H1 (cell line): Measurements from ENCODE around the gene ACYP2. TPM values are rescaled to one million over a fixed set of nuclear protein-coding genes. Genes with fewer than 3 reads are reported as not detected.

ENCODE experiments used
- CTCF ChIA-PET: fragments of 300-600 bp; sonication (Branson Sonifier 250); formaldehyde crosslinking; loops from one replicate; lab custom pipeline; 2021; ENCODE audit not compliant: partially characterized antibody; lab: Charles Lee
- POLR2A ChIA-PET: fragments of 300-600 bp; sonication (Branson Sonifier 250); formaldehyde crosslinking; loops from one replicate; lab custom pipeline; 2021; ENCODE audit warnings: inconsistent platforms; ENCODE audit not compliant: partially characterized antibody; lab: Charles Lee
- DNase-seq, 2 experiments: peaks; one replicate each; pipeline versions ENCODE4 v3.0.0 to v3.0.0-alpha.2; 2010 to 2022; ENCODE audit warnings: low spot score in 2 of 2, low read depth in 1 of 2, mixed read lengths in 1 of 2
- FAIRE-seq: peaks from 2 replicates; lab custom pipeline; 2011; peaks lifted over from hg19 to GRCh38; lab: Jason Lieb, UNC
- H2AFZ ChIP-seq: 2 replicates; pipeline ENCODE4 v1.8.1; 2012; ENCODE audit warnings: low read length, inconsistent platforms
- H2AK5ac ChIP-seq: 2 replicates; pipeline ENCODE4 v1.6.1; 2013; ENCODE audit warnings: low read depth, low read length
- H2BK120ac ChIP-seq: replicated peaks from 2 replicates; pipeline ENCODE3; 2013; ENCODE audit warnings: low read depth, low read length, inconsistent platforms
- H2BK12ac ChIP-seq: 2 replicates; pipeline ENCODE4 v1.6.1; 2013; ENCODE audit warnings: low read depth, low read length
- H2BK15ac ChIP-seq: 2 replicates; pipeline ENCODE4 v1.6.1; 2013; ENCODE audit warnings: low read length
- H2BK20ac ChIP-seq: 2 replicates; pipeline ENCODE4 v1.6.1; 2013; ENCODE audit warnings: low read length
- H2BK5ac ChIP-seq: 2 replicates; pipeline ENCODE4 v1.6.1; 2013; ENCODE audit warnings: low read depth, low read length
- H3K14ac ChIP-seq: 2 replicates; pipeline ENCODE4 v1.6.1; 2013; ENCODE audit warnings: inconsistent platforms; ENCODE audit not compliant: insufficient read length
- H3K18ac ChIP-seq: 2 replicates; pipeline ENCODE4 v1.6.1; 2013; ENCODE audit warnings: low read length; ENCODE audit errors: extremely low read depth
- H3K23ac ChIP-seq: 2 replicates; pipeline ENCODE4 v1.6.1; 2013; ENCODE audit warnings: inconsistent platforms; ENCODE audit not compliant: insufficient read length
- H3K23me2 ChIP-seq: 2 replicates; pipeline ENCODE4 v1.6.1; 2013; ENCODE audit warnings: low read depth, low read length
- H3K27ac ChIP-seq: 2 replicates; pipeline ENCODE4 v1.6.1; 2011; ENCODE audit warnings: low read depth, low read length, inconsistent platforms
- H3K27me3 ChIP-seq, 4 experiments: replicated peaks in 1 of 4; 1 replicate in 1 of 4; 2 replicates in 3 of 4; pipeline versions ENCODE4 v1.6.1 to v1.8.1; 2011 to 2013; ENCODE audit warnings: low read length in 3 of 4, mild to moderate bottlenecking in 3 of 4, inconsistent platforms in 2 of 4, mixed read lengths in 2 of 4, moderate library complexity in 1 of 4; ENCODE audit not compliant: control insufficient read depth in 3 of 4, insufficient read depth in 3 of 4; ENCODE audit errors: extremely low read depth in 1 of 4
- H3K36me3 ChIP-seq, 4 experiments: 2 replicates each; pipeline versions ENCODE4 v1.6.1 to v1.8.1; 2011 to 2013; ENCODE audit warnings: mild to moderate bottlenecking in 4 of 4, low read length in 3 of 4, moderate library complexity in 2 of 4, control low read depth in 1 of 4, inconsistent platforms in 1 of 4; ENCODE audit not compliant: insufficient read depth in 4 of 4, control insufficient read depth in 2 of 4
- H3K4ac ChIP-seq: replicated peaks from 2 replicates; pipeline ENCODE3; 2013; ENCODE audit warnings: low read length, low read depth, mixed read lengths, inconsistent platforms; ENCODE audit not compliant: insufficient read length
- H3K4me1 ChIP-seq, 4 experiments: replicated peaks in 1 of 4; 1 replicate in 1 of 4; 2 replicates in 3 of 4; pipeline versions ENCODE4 v1.6.1 to v1.8.1; 2011 to 2013; ENCODE audit warnings: low read length in 3 of 4, inconsistent platforms in 2 of 4, mixed read lengths in 1 of 4; ENCODE audit not compliant: insufficient read depth in 4 of 4, control insufficient read depth in 3 of 4
- H3K4me2 ChIP-seq, 2 experiments: 2 replicates each; pipeline versions ENCODE4 v1.6.1 to v1.8.1; 2011 to 2013; ENCODE audit warnings: low read depth in 2 of 2, low read length in 2 of 2, control low read depth in 1 of 2, inconsistent platforms in 1 of 2, mild to moderate bottlenecking in 1 of 2; ENCODE audit not compliant: insufficient read depth in 1 of 2
- H3K4me3 ChIP-seq, 4 experiments: fragments of 200-600, 300-600 bp in 1 of 4; sonication (generic), shearing (Covaris generic), sonication (Bioruptor Twin) in 1 of 4; 2 replicates each; pipeline versions ENCODE4 v1.5.1 to v1.8.1; 2011 to 2016; ENCODE audit warnings: low read length in 4 of 4, low read depth in 3 of 4, control low read depth in 2 of 4, inconsistent platforms in 2 of 4, mild to moderate bottlenecking in 2 of 4, mixed read lengths in 1 of 4, moderate library complexity in 1 of 4; ENCODE audit not compliant: insufficient read depth in 2 of 4; ENCODE audit errors: extremely low read depth in 1 of 4
- H3K56ac ChIP-seq: replicated peaks from 2 replicates; pipeline ENCODE3; 2013; ENCODE audit warnings: low read depth, mild to moderate bottlenecking, mixed read lengths, low read length, inconsistent platforms; ENCODE audit not compliant: insufficient read length
- H3K79me1 ChIP-seq: 2 replicates; pipeline ENCODE4 v1.6.1; 2013; ENCODE audit warnings: low read depth, low read length, control low read depth
- H3K79me2 ChIP-seq, 2 experiments: 2 replicates each; pipeline versions ENCODE4 v1.6.1 to v1.8.1; 2012 to 2013; ENCODE audit warnings: low read length in 2 of 2, mild to moderate bottlenecking in 2 of 2, inconsistent platforms in 1 of 2; ENCODE audit not compliant: insufficient read depth in 2 of 2, control insufficient read depth in 1 of 2
- H3K9ac ChIP-seq, 4 experiments: replicated peaks in 1 of 4; 1 replicate in 1 of 4; 2 replicates in 3 of 4; pipeline versions ENCODE4 v1.6.1 to v1.8.1; 2011 to 2013; ENCODE audit warnings: low read depth in 3 of 4, low read length in 3 of 4, control low read depth in 2 of 4, mild to moderate bottlenecking in 2 of 4, moderate library complexity in 2 of 4, inconsistent platforms in 1 of 4; ENCODE audit errors: extremely low read depth in 1 of 4
- H3K9me3 ChIP-seq, 2 experiments: 2 replicates each; pipeline versions ENCODE4 v1.6.1 to v1.8.1; 2012 to 2013; ENCODE audit warnings: mild to moderate bottlenecking in 2 of 2, moderate library complexity in 2 of 2, control low read depth in 1 of 2, inconsistent platforms in 1 of 2, low read depth in 1 of 2, low read length in 1 of 2, mixed read lengths in 1 of 2; ENCODE audit not compliant: insufficient read depth in 2 of 2
- H4K20me1 ChIP-seq, 2 experiments: replicated peaks in 1 of 2; 2 replicates each; pipeline versions ENCODE3 to v1.8.1; 2011 to 2013; ENCODE audit warnings: inconsistent platforms in 2 of 2, low read length in 2 of 2, mild to moderate bottlenecking in 1 of 2; ENCODE audit not compliant: insufficient read depth in 2 of 2, control insufficient read depth in 1 of 2
- H4K5ac ChIP-seq: 2 replicates; pipeline ENCODE4 v1.6.1; 2013; ENCODE audit warnings: low read length, low read depth, mixed read lengths, inconsistent platforms; ENCODE audit not compliant: insufficient read length
- H4K8ac ChIP-seq: 2 replicates; pipeline ENCODE4 v1.8.0; 2013; ENCODE audit warnings: mild to moderate bottlenecking, moderate library complexity, low read length, inconsistent platforms; ENCODE audit not compliant: insufficient read depth; ENCODE audit errors: extremely low read depth
- H4K91ac ChIP-seq: replicated peaks from 2 replicates; pipeline ENCODE3; 2013; ENCODE audit warnings: low read length, mixed read lengths, inconsistent platforms; ENCODE audit not compliant: insufficient read length
- ATF3 ChIP-seq: IDR thresholded peaks from 2 replicates; pipeline ENCODE4 v1.6.1; 2011; ENCODE audit warnings: low read depth, mild to moderate bottlenecking, low read length; ENCODE audit not compliant: insufficient read depth
- CBX5 ChIP-seq: fragments of 300-800, 300-1000 bp; sonication (generic); IDR thresholded peaks from 2 replicates; pipeline ENCODE4 v1.7.1; 2016; ENCODE audit warnings: antibody characterized with exemption, low read length, low read depth
- CTBP2 ChIP-seq: IDR thresholded peaks from 2 replicates; pipeline ENCODE4 v1.7.0; 2011; ENCODE audit warnings: borderline replicate concordance, mild to moderate bottlenecking, moderate library complexity, mixed read lengths, low read length; ENCODE audit not compliant: insufficient read depth, insufficient read length
- GABPA ChIP-seq: IDR thresholded peaks from 2 replicates; pipeline ENCODE4 v1.6.1; 2011; ENCODE audit warnings: mild to moderate bottlenecking, low read length, moderate library complexity, borderline replicate concordance; ENCODE audit not compliant: insufficient read depth
- POU5F1 ChIP-seq: IDR thresholded peaks from 2 replicates; pipeline ENCODE4 v1.6.1; 2011; ENCODE audit warnings: low read depth, mild to moderate bottlenecking, low read length, moderate library complexity
- RAD21 ChIP-seq, 2 experiments: IDR thresholded peaks in 1 of 2; conservative IDR thresholded peaks in 1 of 2; 2 replicates each; pipeline ENCODE4 v1.6.1; 2011; ENCODE audit warnings: low read depth in 2 of 2, low read length in 2 of 2, improper control_type of control experiment in 1 of 2, inconsistent platforms in 1 of 2, mild to moderate bottlenecking in 1 of 2, moderate library complexity in 1 of 2
- RNF2 ChIP-seq: fragments of 200-900, 300-1000 bp; sonication (generic); IDR thresholded peaks from 2 replicates; pipeline ENCODE4 v1.7.1; 2016; ENCODE audit warnings: borderline replicate concordance, low read depth, mild to moderate bottlenecking, antibody characterized with exemption, low read length; ENCODE audit not compliant: poor library complexity, severe bottlenecking; ENCODE audit errors: missing control alignments
- SAP30 ChIP-seq: fragments of 300-600 bp; sonication (generic); IDR thresholded peaks from 2 replicates; pipeline ENCODE4 v1.7.1; 2012; ENCODE audit warnings: low read length, moderate library complexity, mild to moderate bottlenecking, inconsistent platforms; ENCODE audit not compliant: insufficient read depth, insufficient replicate concordance
- SIRT6 ChIP-seq: IDR thresholded peaks from one replicate; pipeline ENCODE4 v1.7.1; 2012; ENCODE audit warnings: low read length, inconsistent platforms
- SP1 ChIP-seq: IDR thresholded peaks from 2 replicates; pipeline ENCODE4 v1.6.1; 2011; ENCODE audit warnings: low read depth, low read length
- SP4 ChIP-seq: IDR thresholded peaks from 2 replicates; pipeline ENCODE4 v1.6.1; 2012; ENCODE audit warnings: low read length, inconsistent platforms
- SRF ChIP-seq: IDR thresholded peaks from 2 replicates; pipeline ENCODE4 v1.6.1; 2011; ENCODE audit warnings: mild to moderate bottlenecking, low read depth, low read length, moderate library complexity
- ZNF274 ChIP-seq: IDR thresholded peaks from 2 replicates; pipeline ENCODE4 v1.7.0; 2012; ENCODE audit warnings: low read length, borderline replicate concordance; ENCODE audit errors: extremely low read depth
- WGBS, 2 experiments: shearing (Covaris generic) in 1 of 2; methylation state at CpG; one replicate each; pipeline versions ENCODE4 v1.1.6 to v1.1.7; 2013 to 2015; ENCODE audit warnings: low lambda C conversion rate in 2 of 2, mixed read lengths in 2 of 2, inconsistent platforms in 1 of 2, low coverage in 1 of 2, missing lambda C conversion rate in 1 of 2; ENCODE audit not compliant: insufficient replicate concordance in 2 of 2, insufficient coverage in 1 of 2, insufficient read length in 1 of 2; ENCODE audit errors: extremely low coverage in 1 of 2, missing lambda C conversion rate in 1 of 2; 5-methylcytosine and 5-hydroxymethylcytosine counted together
- polyA plus RNA-seq, 7 experiments: library from polyadenylated mRNA; depleted of rRNA in 3 of 7; stranded (reverse) in 5 of 7; unstranded in 2 of 7; fragments of >200 nt in 5 of 7; fragments of 200-250 nt in 2 of 7; gene quantifications; 1 replicate in 5 of 7; 2 replicates in 1 of 7; 4 replicates in 1 of 7; pipeline versions ENCODE4 v1.2.1 to v1.2.3, GENCODE V29; 2011 to 2013; ENCODE audit warnings: missing spikeins in 2 of 7, mixed read lengths in 2 of 7
- total RNA-seq: library from RNA; stranded (reverse); fragmentation: NEBNext Ultra II Directional; extraction: Animal tissue kit (Norgen Biotek cat#: 25700); gene quantifications from 2 replicates; pipeline ENCODE4 v1.2.1, GENCODE V29; 2021

The ACYP2 gene
- total and polyA plus RNA-seq, 2 of the 8 experiments (the other 6 are each of a cell fraction or from before 2014, with no cell fraction given), result 3.4 to 4.4 TPM

DNA sequence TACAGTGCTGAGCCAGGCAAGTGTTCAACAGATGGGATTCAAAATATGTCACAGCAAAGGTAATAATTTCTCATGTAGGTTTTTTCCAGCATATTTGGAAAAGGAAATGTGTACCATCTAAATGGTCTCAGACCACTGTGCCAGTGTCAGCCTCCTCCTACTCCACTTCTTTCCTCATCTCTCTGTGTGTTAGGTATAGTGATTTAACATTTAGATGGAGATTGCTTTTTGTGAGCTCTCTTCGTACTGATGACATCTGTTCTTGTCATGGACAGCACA lies 221.5 kb downstream of the ACYP2 start:
- H2BK15ac ChIP-seq, result no peak overlapping the region
- H2AFZ ChIP-seq, result peak overlapping the region; percentile 9; the same call in 1 of the 2 replicates
- H2BK5ac ChIP-seq, result no peak overlapping the region
- H4K5ac ChIP-seq, result no peak overlapping the region
- no peak overlapping the region for H2BK20ac ChIP-seq
- H3K18ac ChIP-seq, result no peak overlapping the region
- H4K91ac ChIP-seq, result no peak overlapping the region
- DNase-seq (no peak), FAIRE-seq (no peak)
- H2BK120ac ChIP-seq, result no peak overlapping the region
- 91% methylated on average over 1 of the region's 1 CpG; no CpG with 5 or more reads in 1 of the 2 experiments for WGBS, 2 experiments
- no peak overlapping the region for H2BK12ac ChIP-seq
- H3K4ac ChIP-seq, result no peak overlapping the region
- no peak overlapping the region for H2AK5ac ChIP-seq
- H3K23me2 ChIP-seq, result no peaks in the 10 kb centered on the region
- no peaks in the 10 kb centered on the region for H3K9me3 ChIP-seq
- H3K36me3 ChIP-seq, result no peaks in the 10 kb centered on the region
- H3K4me1 ChIP-seq, result no peaks in the 10 kb centered on the region
- no peak overlapping the region for H3K23ac ChIP-seq
- H3K9ac ChIP-seq, result no peak overlapping the region
- no peak overlapping the region for H3K4me2 ChIP-seq
- ChIA-PET CTCF (interaction anchor here (0.6 to 1.8 kb wide), 11 partner anchors 25 to 321 kb away, joined by 3 to 13 read pairs (median 3); no protein-coding TSS in a partner anchor), POLR2A (interaction anchor here (0.6 to 0.7 kb wide), 2 partner anchors 226 to 510 kb away, joined by 3 read pairs; no protein-coding TSS in a partner anchor)
- no peaks in the 10 kb centered on the region for H3K79me2 ChIP-seq
- H3K27me3 ChIP-seq, result no peaks in the 10 kb centered on the region
- H4K20me1 ChIP-seq, result no peaks in the 10 kb centered on the region
- no peak overlapping the region for H3K4me3 ChIP-seq
- no peak overlapping the region for H3K27ac ChIP-seq
- H3K79me1 ChIP-seq, result no peaks in the 10 kb centered on the region
- H3K14ac ChIP-seq, result no peak overlapping the region
- H3K56ac ChIP-seq, result no peak overlapping the region
- no peak overlapping the region for H4K8ac ChIP-seq
- TF ChIP-seq SIRT6 (no peak), POU5F1 (no peak), RAD21 (IDR thresholded peaks at IDR 0.05 in 1 of 2, conservative IDR thresholded peaks at IDR 0.05 in 1 of 2; ENCODE audit: low read depth in 2 of 2, low read length in 2 of 2) (no peak), SAP30 (no peak), SRF (no peak), SP1 (no peak), ATF3 (no peak), ZNF274 (no peak), CBX5 (no peak), RNF2 (no peak), CTBP2 (no peak), GABPA (no peak), SP4 (no peak)
